NCI-H82 (cell line): ENCODE results near the gene GLI2.

Source experiments
- DNase-seq: peaks from one replicate; lab custom pipeline; 2025; lab: John Stamatoyannopoulos, UW

Gene GLI2

DNA sequence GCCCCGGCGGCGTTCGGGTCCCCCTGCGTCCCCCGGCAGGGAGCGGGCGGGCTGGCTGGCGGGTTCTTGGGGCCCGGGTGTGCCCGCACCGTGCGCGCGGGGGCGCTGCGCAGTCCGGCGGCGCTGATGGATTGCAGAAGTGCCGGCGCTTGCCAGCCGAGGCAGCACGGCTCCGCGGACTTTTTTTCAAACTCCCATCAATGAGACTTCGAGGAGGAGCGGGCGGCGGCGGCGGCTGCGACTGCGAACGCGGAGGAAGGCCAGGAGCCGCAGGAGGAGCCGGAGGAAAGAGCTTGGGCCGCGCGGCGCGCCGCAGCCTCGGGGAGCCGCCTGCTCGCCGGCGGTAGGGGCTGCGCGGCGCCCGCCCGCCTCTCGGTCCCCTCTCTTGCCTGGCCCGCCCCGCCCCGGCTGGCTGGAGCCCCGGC, at the start of gene GLI2:
Gene GLI2 (plus strand): TSS at position 123 of the 425 bp plus-strand sequence. CDS start 61,453 bp downstream, outside the sequence.
- DNase-seq = peak; percentile 87

- no peak for DNase-seq
Measured at GRCh38 chr2:120685974-120686297, 49.7 kb upstream of the GLI2 start.

DNA sequence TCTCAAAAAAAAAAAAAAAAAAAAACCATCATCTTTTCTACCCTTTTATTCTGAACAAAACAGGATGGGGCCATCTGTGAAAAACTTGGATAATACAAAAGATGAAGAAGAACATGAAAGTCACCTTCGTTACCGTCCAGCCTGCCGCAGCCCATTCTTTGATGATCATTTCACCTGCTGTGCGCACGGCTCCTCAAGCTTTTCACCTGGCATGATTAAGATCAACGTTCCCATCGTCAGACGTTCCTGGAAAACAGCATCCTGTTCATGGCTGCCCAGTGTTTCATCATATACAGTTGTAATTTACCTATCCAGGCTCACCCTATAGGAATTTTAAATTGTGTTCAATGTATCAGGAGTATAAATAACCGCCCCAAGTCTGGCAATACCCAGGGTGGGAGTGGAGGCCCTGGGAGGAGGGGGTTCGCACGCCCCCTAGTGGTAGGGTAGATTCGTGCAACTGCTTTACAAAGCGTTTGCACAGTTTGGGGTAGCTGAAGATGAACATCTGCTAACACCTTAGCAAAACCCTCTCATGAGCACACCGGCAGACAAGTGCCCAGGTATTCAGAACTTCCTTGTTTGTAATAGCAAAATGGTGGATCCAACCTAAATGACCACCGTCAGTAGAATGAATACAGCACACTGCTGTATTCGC, 49.0 kb upstream of the GLI2 start:
- DNase-seq = peak; percentile 31

- no peak for DNase-seq
Measured at GRCh38 chr2:120687210-120687609, 48.5 kb upstream of the GLI2 start.

DNA sequence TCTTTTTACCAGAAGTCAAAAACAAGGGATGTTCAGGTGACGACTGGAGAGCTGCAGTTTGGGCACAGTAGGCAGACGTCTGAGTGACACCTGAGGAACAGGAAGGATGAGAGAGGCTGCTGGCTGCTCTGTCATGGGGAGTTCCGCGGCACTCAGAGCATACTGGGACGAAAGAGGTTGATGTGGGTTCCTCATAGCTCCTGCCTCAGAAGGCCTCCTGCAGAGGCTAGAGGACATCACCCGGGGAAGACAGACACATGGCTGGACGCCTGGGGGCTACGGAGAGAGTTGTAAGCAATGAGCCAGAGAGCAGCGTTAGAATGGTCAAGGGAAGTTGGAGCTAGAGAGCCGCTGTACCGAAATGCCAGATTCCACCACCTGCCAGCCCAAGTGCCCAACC, 45.1 kb upstream of the GLI2 start:
- DNase-seq = no peak

DNA sequence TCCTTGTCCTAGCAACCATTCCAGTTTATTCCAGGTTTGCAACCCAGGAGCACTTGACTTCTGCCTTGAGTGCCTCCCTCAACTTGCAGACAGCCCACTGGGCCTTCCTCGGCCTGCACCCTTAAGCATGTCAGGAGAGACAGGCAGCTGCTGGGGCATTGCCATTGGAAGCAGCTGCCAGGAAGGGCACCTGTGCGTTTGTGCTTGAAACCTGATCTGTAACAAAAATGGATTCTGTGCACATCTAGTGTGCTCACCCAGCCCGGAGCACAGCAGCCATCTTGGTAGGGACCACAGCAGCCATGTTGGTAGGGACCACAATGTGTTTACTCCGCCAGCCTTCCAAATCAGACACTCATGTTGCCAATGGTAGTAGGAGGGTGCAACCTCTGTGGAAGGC, 44.3 kb upstream of the GLI2 start:
- no peak for DNase-seq

GRCh38 chr2:120692691-120693090, 43.0 kb upstream of the GLI2 start:
- DNase-seq = no peak

DNA sequence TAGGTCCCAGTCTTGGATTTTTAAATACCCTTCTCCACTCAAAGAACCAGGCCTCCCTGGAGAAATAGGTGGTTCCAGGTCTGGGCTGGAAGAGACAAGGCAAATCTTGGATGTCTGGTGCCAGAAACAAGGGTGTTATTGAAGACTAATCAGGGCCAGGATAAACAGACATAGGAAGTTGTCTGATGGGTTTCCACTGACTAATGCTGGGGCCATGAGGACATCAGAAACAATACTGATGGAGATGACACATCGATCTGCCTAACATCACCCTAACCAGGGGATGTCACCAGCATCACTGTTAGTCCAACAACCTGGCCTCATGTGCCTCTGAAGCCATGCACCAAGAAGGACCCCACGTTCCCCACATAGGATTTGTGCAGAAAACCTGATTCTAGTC, 42.5 kb upstream of the GLI2 start:
- no peak for DNase-seq

DNA sequence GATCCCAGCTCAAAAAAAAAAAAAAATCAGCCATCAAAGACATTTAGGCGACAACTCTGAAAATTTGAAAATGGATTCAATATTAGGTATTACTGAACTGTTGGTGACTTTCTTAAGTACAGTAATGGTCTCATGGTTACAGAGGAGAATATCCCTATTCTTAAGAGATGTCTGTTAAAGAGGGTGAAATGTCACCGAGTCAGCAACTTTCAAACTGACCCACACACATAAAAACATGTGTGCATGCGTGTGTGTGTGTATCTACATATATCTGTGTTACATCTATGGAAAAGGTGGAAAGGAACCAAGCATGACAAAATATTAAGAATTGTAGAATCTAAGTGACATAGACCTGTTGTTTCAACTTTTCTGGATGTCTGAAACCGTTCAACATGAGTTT, 41.6 kb upstream of the GLI2 start:
- no peak for DNase-seq

DNA sequence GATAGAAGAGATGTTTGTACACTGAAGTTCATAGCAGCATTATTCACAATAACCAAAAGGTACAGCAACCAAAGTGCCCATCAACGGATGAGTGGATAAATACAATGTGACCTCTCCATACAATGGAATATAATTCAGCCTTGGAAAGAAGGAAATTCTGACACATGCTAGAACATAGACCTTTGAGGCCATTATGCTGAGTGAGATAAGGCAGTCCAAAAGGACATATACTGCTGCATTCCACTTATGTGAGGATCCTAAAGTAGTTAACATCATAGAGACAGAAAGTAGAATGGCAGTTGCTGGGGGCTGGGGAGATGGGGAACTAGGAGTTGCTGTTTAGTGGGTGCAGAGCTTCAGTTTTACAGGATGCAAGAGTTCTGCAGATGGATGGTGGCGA, 38.2 kb upstream of the GLI2 start:
- DNase-seq = no peak

DNA sequence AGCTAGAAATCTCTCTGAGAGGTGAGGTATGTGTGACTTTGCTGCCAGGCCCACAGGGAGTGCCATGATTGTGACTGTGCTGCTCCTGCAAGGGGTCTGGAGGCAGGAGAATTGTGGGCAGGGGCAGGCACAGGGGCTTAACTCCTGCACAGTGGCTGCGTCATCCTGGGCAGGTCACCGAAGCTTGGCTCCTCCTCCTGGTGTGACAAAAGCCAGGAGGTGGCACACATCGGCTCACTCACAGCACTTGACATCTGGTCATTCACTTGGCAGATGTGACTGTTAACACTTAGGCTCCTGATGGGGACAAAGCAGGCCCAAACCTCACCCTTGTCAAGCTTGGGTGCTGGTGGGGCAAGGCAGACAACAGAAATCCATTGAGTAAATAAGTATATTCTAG, 36.4 kb upstream of the GLI2 start:
- DNase-seq = peak; percentile 84

DNA sequence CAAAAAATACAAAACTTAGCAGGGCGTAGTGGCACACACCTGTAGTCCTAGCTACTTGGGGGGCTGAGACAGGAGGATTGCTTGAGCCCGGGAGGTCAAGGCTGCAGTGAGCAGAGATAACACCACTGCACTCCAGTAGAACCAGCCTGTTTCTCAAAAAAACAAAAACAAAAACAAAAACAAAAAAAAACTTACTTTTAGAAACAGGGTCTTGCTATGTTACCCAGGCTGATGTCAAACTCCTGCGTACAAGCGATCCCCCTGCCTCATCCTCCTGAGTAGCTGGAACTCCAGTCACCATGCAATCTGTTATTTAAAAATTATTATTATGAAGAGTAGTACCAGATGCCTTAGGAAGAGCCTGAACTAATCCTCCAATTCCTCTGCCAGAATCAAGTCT, 35.0 kb upstream of the GLI2 start:
- peak; percentile 31 for DNase-seq

DNA sequence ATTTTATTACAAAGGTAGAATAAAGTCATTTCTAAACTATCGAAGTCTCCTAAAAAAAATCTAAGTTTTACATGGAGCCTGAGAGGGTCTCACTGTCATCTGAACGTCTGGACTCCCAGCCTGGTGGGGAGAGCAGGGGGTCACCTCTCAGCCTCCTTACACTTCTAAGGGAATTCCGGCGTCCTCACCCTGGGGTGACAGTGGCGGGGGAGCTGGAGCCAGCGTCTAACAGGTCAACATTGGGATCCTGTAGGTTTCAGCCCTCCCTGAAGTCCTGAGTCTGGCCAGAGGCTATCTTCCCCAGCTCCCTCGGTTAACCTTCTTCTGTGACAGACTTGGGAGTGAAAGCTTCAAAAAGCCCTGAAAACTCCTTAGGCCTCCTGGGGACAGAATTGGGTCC, 34.6 kb upstream of the GLI2 start:
- DNase-seq = no peak

DNA sequence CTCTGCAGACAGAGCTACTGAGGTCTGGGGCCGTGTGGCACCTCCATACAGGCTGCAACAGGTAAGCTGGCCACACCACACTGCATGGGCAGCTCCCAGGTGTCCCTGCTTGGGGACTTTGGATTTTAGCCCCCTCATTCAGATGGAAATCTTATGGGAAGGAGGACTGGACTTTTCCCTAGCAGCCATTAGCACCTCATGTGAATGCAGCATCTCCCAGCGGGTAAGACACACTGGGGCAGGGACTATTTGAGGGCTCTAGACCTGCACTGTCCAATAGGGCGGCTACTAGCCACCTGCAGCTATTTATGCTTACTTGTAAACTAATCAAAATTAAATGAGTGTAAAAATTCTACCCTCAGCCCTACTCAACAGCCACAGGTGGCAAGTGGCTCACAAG, 34.2 kb upstream of the GLI2 start:
- DNase-seq = no peak

- DNase-seq = no peak
Measured at GRCh38 chr2:120702061-120702460, 33.6 kb upstream of the GLI2 start.

DNA sequence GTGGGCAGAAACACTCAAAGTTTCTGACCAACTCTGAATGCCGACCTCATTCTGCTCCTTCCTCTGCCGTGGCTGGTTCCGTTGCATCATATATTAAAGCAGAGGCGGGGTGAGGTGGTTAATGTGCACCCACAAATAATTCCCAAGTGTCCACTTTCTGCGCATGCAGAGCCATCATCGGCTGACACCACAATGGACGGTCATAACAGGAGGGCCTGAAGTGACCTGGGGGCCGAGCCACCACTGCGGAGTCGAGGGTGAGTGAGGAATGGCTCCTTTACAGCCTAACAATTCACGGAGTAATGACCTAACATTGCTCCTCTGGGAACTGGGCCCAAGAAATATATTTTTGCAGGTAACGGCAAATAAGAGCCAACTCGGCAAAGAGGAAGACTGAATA, 32.9 kb upstream of the GLI2 start:
- DNase-seq = no peak

DNA sequence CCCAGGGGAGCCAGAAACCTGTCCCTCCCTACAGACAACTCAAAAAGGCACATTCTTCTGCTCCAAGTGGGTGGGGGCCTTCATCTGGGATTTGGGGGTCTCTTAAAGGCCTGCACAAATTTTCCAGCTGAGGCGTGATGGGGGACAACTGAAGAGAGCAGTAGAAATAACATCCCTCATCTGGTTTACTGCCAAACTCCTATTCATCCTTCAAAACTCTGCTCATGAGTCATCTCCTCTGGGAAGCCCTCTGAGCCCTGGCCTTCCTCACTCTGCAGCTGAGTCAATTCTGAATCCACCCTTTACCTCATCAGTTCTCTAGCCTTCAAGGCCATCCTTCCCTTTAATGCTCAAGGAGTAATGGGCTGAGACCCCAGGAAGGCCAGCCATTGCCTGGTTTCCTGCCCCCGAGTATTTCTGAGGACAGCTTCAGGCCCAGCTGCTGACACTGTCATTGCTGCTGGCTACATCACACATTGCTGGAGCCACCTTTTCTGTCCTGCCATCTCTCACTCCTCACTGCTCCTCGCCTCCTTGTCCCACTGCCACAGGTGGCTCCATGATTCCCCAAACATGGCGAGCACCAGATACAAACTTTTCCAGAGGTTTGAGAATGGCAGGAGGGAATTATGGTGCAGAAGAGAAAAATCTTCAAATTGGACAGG, 32.2 kb upstream of the GLI2 start:
- DNase-seq = no peak

DNA sequence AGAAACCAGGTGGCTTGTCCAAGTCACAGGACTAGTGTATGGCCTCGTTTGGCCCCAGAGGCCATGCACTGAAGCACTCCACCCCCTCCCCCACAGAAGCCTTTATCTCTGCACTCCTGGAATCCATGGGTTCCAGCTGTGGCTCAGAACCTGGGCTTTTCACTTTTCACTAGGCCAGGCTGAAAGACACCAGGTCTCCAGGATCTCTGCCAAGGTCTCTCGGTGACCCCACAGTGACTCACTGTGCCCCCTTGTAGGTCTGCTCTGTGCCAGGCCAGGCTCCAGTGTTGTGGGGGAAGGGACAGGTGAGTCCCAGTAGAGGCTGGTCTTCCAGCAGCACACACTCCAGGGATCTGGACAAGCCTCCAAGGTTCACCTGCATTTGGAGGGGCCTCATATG, 31.0 kb upstream of the GLI2 start:
- no peak for DNase-seq

DNA sequence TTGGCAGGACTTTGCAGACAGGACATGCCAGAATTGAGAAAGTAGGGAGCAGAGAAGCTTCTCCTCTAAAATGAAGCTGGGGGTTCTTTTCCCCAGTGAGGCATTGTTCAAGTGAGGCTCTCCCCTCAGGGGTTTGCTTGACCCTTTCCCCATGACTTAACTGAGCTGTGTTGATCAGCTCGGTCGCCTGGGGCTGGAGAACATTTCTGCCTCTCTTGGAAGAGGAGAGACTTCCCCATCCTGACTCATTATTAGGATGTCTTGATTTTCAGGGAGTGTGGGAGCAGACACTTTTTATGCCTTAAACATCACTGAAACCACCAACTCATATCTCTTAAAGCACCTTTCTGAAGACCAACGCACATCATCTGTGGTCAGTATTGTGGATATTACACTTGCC, 27.9 kb upstream of the GLI2 start:
- no peak for DNase-seq

DNA sequence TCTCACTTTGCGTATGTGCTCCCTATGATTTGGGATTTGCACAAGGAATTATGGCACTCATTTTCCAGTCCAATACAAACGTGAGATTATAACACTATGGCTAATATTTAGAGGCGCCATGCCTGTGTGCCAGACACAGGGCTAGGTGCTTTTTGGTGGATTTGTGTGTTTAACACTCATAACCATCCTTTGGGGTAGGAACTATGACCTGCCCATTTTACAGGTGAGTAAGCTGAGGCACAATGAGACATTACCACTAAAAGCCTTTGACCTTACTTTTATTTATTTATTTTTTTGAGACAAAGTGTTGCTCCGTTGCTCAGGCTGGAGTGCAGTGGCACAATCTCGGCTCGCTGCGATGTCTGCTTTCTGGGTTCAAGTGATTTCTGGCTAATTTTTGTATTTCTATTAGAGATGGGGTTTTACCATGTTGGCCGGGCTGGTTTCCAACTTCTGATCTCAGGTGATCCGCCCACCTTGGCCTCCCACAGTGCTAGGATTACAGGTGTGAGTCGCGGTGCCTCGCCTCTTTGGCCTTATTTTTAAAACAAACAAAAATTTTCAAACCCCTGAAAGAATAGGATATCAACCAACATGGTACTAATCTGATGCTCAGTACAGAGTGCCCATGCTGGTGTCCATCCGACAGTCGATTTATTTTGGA, 26.6 kb upstream of the GLI2 start:
- DNase-seq = no peak

GRCh38 chr2:120709608-120710041, 26.0 kb upstream of the GLI2 start:
- no peak for DNase-seq

GRCh38 chr2:120710256-120710655, 25.4 kb upstream of the GLI2 start:
- no peak for DNase-seq

- no peak for DNase-seq
Measured at GRCh38 chr2:120711694-120712093, 24.0 kb upstream of the GLI2 start.
